ENCODE results near the gene NXPH1. TPM values are rescaled to one million over a fixed set of nuclear protein-coding genes. Genes with fewer than 3 reads are reported as not detected.
A peak's percentile ranks its signal among the peaks of the same experiment; 100 is the strongest.

The NXPH1 gene
- total and polyA plus RNA-seq, 11 donors, result not detected

- no peaks in the 10 kb centered on the region for H3K27me3 ChIP-seq
- no peak overlapping the region for H3K4me3 ChIP-seq
- no peak for TF ChIP-seq POLR2A (IDR thresholded peaks at IDR 0.05)
- TF ChIP-seq CTCF (IDR thresholded peaks at IDR 0.05), result no peak
- intact Hi-C loops (cut with DNase I), result loop anchor here in 2 of 10 donors (10.0 kb wide), 2 partner anchors 311 to 2001 kb away; no protein-coding TSS in a partner anchor
- H3K27ac ChIP-seq, result no peak overlapping the region
- no peak for DNase-seq
- ATAC-seq, result no peak
- no peaks in the 10 kb centered on the region for H3K36me3 ChIP-seq
- no peaks in the 10 kb centered on the region for H3K4me1 ChIP-seq
- WGBS, 4 donors, result 70 to 79% (median 74%) methylated on average over 4 of the region's 4 CpGs
- no peaks in the 10 kb centered on the region for H3K9me3 ChIP-seq
Measured at GRCh38 chr7:8413600-8413999, 19.8 kb upstream of the NXPH1 start.

- Histone ChIP-seq H3K27me3 (peaks cover 0 to 20% (median 0%) of the 10 kb centered on the region in 9 donors), H3K4me3 (no peak overlapping the region), H3K9me3 (no peaks in the 10 kb centered on the region), H3K4me1 (no peaks in the 10 kb centered on the region), H3K36me3 (no peaks in the 10 kb centered on the region), H3K27ac (no peak overlapping the region)
- TF ChIP-seq CTCF (IDR thresholded peaks at IDR 0.05) (peak; percentile 59 to 83 (median 74)), POLR2A (IDR thresholded peaks at IDR 0.05) (no peak)
- intact Hi-C loops (cut with DNase I), result loop anchor here in 4 of 10 donors (5.0 to 10.0 kb wide), 4 partner anchors 304 to 1996 kb away; no protein-coding TSS in a partner anchor
- ATAC-seq (peak in 1 of 4 donors; percentile 62), DNase-seq (peak in 3 of 5 donors; percentile 23 to 38 (median 33))
- 0% methylated on average over 1 of the region's 1 CpG for WGBS, 4 donors
Measured at GRCh38 chr7:8418629-8419245, 14.7 kb upstream of the NXPH1 start.

GRCh38 chr7:8422177-8422576 is 11.2 kb upstream of the NXPH1 start:
- no peak overlapping the region for H3K27ac ChIP-seq
- no peaks in the 10 kb centered on the region for H3K9me3 ChIP-seq
- intact Hi-C loops (cut with DNase I), result loop anchor here in 1 of 10 donors (5.0 kb wide), 1 partner anchor 300 kb away; no protein-coding TSS in a partner anchor
- DNase-seq (no peak), ATAC-seq (no peak)
- peaks cover 0 to 31% (median 0%) of the 10 kb centered on the region in 9 donors for H3K27me3 ChIP-seq
- H3K4me3 ChIP-seq, result no peak overlapping the region
- TF ChIP-seq POLR2A (IDR thresholded peaks at IDR 0.05) (no peak), CTCF (IDR thresholded peaks at IDR 0.05) (no peak)
- WGBS, 4 donors, result 73 to 81% (median 79%) methylated on average over 1 of the region's 1 CpG
- H3K36me3 ChIP-seq, result no peaks in the 10 kb centered on the region
- H3K4me1 ChIP-seq, result no peaks in the 10 kb centered on the region

GRCh38 chr7:8423057-8423456 is 10.4 kb upstream of the NXPH1 start:
- ATAC-seq (no peak), DNase-seq (no peak)
- TF ChIP-seq CTCF (IDR thresholded peaks at IDR 0.05) (no peak), POLR2A (IDR thresholded peaks at IDR 0.05) (no peak)
- H3K9me3 ChIP-seq, result no peaks in the 10 kb centered on the region
- H3K27ac ChIP-seq, result no peak overlapping the region
- H3K27me3 ChIP-seq, result peaks cover 0 to 36% (median 0%) of the 10 kb centered on the region in 9 donors
- 56 to 71% (median 66%) methylated on average over 2 of the region's 2 CpGs for WGBS, 4 donors
- intact Hi-C loops (cut with DNase I), result loop anchor here in 1 of 10 donors (5.0 kb wide), 1 partner anchor 299 kb away; no protein-coding TSS in a partner anchor
- H3K4me3 ChIP-seq, result no peak overlapping the region
- H3K36me3 ChIP-seq, result no peaks in the 10 kb centered on the region
- H3K4me1 ChIP-seq, result no peaks in the 10 kb centered on the region
